Neuron (in vitro differentiated cells): ENCODE data around the gene EIF1.
"Not testable (repeated sequence)": the region's sequence is repeated elsewhere in the genome, so short reads cannot be mapped to it uniquely, and the experiment has no call there.

Source experiments
- H2AFZ ChIP-seq: one replicate; pipeline ENCODE4 v1.6.1; 2013; ENCODE audit warnings: low read depth, mild to moderate bottlenecking, inconsistent platforms, low read length, moderate library complexity
- H3K27me3 ChIP-seq: one replicate; pipeline ENCODE4 v1.6.1; 2013; ENCODE audit warnings: low read length; ENCODE audit not compliant: insufficient read depth
- H3K36me3 ChIP-seq: one replicate; pipeline ENCODE4 v1.6.1; 2013; ENCODE audit warnings: low read length; ENCODE audit not compliant: insufficient read depth
- H3K4me1 ChIP-seq: one replicate; pipeline ENCODE4 v1.6.1; 2013; ENCODE audit warnings: low read length; ENCODE audit not compliant: insufficient read depth
- H3K4me3 ChIP-seq: 2 replicates; pipeline ENCODE4 v1.5.1; 2013; ENCODE audit warnings: mild to moderate bottlenecking, low read length, moderate library complexity
- H3K9me3 ChIP-seq: one replicate; pipeline ENCODE4 v1.6.1; 2013; ENCODE audit warnings: low read length

Gene EIF1

GRCh38 chr17:41678411-41678906 lies 10.2 kb upstream of the EIF1 start:
- H3K27me3 ChIP-seq = no peaks in the 10 kb centered on the region
- no peak overlapping the region for H3K4me3 ChIP-seq
- H3K36me3 ChIP-seq = no peaks in the 10 kb centered on the region
- no peaks in the 10 kb centered on the region for H3K9me3 ChIP-seq
- no peak overlapping the region for H2AFZ ChIP-seq
- H3K4me1 ChIP-seq = peaks cover 4% of the 10 kb centered on the region

GRCh38 chr17:41678907-41679739 lies 9.6 kb upstream of the EIF1 start:
- Histone ChIP-seq H3K9me3 (no peaks in the 10 kb centered on the region), H3K4me3 (no peak overlapping the region), H3K4me1 (peaks cover 10% of the 10 kb centered on the region), H2AFZ (no peak overlapping the region), H3K27me3 (no peaks in the 10 kb centered on the region), H3K36me3 (no peaks in the 10 kb centered on the region)

GRCh38 chr17:41679740-41680425 lies 8.8 kb upstream of the EIF1 start:
- Histone ChIP-seq H3K4me1 (peaks cover 14% of the 10 kb centered on the region), H2AFZ (no peak overlapping the region), H3K27me3 (no peaks in the 10 kb centered on the region), H3K9me3 (no peaks in the 10 kb centered on the region), H3K4me3 (no peak overlapping the region), H3K36me3 (no peaks in the 10 kb centered on the region)

- H3K4me3 ChIP-seq = no peak overlapping the region
- no peak overlapping the region for H2AFZ ChIP-seq
Observed at GRCh38 chr17:41680426-41681040, 8.2 kb upstream of the EIF1 start.

GRCh38 chr17:41681776-41682175 lies 6.9 kb upstream of the EIF1 start:
- Histone ChIP-seq H3K4me3 (no peak overlapping the region), H3K27me3 (no peaks in the 10 kb centered on the region), H3K9me3 (no peaks in the 10 kb centered on the region), H3K4me1 (peaks cover 14% of the 10 kb centered on the region), H2AFZ (no peak overlapping the region), H3K36me3 (no peaks in the 10 kb centered on the region)

More at GRCh38 chr17:41680426-41681040, 8.2 kb upstream of the EIF1 start:
- H3K27me3 ChIP-seq = no peaks in the 10 kb centered on the region
- H3K4me1 ChIP-seq = peaks cover 14% of the 10 kb centered on the region
- H3K36me3 ChIP-seq = no peaks in the 10 kb centered on the region
- no peaks in the 10 kb centered on the region for H3K9me3 ChIP-seq

- peaks cover 14% of the 10 kb centered on the region for H3K4me1 ChIP-seq
- no peak overlapping the region for H2AFZ ChIP-seq
- no peaks in the 10 kb centered on the region for H3K27me3 ChIP-seq
- H3K4me3 ChIP-seq = no peak overlapping the region
- H3K9me3 ChIP-seq = no peaks in the 10 kb centered on the region
- H3K36me3 ChIP-seq = no peaks in the 10 kb centered on the region
Observed at GRCh38 chr17:41682631-41683030, 6.1 kb upstream of the EIF1 start.

- Histone ChIP-seq H3K4me3 (no peak overlapping the region), H3K4me1 (peaks cover 18% of the 10 kb centered on the region), H3K9me3 (no peaks in the 10 kb centered on the region), H3K27me3 (no peaks in the 10 kb centered on the region), H2AFZ (no peak overlapping the region), H3K36me3 (no peaks in the 10 kb centered on the region)
Observed at GRCh38 chr17:41683441-41684007, 5.2 kb upstream of the EIF1 start.

- Histone ChIP-seq H3K4me3 (no peak overlapping the region), H3K27me3 (no peaks in the 10 kb centered on the region), H3K4me1 (peaks cover 18% of the 10 kb centered on the region), H3K36me3 (no peaks in the 10 kb centered on the region), H2AFZ (no peak overlapping the region), H3K9me3 (no peaks in the 10 kb centered on the region)
Observed at GRCh38 chr17:41684035-41684434, 4.7 kb upstream of the EIF1 start.

- not testable (repeated sequence) for H3K9me3 ChIP-seq
- H3K36me3 ChIP-seq = peaks cover 13% of the 10 kb centered on the region
Observed at GRCh38 chr17:41685753-41686152, 2.9 kb upstream of the EIF1 start.

GRCh38 chr17:41686281-41686680 lies 2.4 kb upstream of the EIF1 start:
- H2AFZ ChIP-seq = no peak overlapping the region
- no peaks in the 10 kb centered on the region for H3K27me3 ChIP-seq
- H3K9me3 ChIP-seq = no peaks in the 10 kb centered on the region
- H3K36me3 ChIP-seq = peaks cover 19% of the 10 kb centered on the region
- H3K4me1 ChIP-seq = peaks cover 31% of the 10 kb centered on the region
- H3K4me3 ChIP-seq = no peak overlapping the region

More at GRCh38 chr17:41685753-41686152, 2.9 kb upstream of the EIF1 start:
- H2AFZ ChIP-seq, H3K4me3 ChIP-seq, H3K27me3 ChIP-seq: not testable (repeated sequence)
- peaks cover 27% of the 10 kb centered on the region for H3K4me1 ChIP-seq

- Histone ChIP-seq H3K36me3 (peaks cover 36% of the 10 kb centered on the region), H3K27me3 (no peaks in the 10 kb centered on the region), H2AFZ (peak overlapping the region; percentile 84), H3K9me3 (no peaks in the 10 kb centered on the region), H3K4me1 (peaks cover 31% of the 10 kb centered on the region), H3K4me3 (peak overlapping the region; percentile 72)
Observed at GRCh38 chr17:41687828-41688640, 651 bp upstream of the EIF1 start.

- H3K27me3 ChIP-seq = no peaks in the 10 kb centered on the region
- peak overlapping the region; percentile 78 for H3K4me3 ChIP-seq
- H3K4me1 ChIP-seq = peaks cover 17% of the 10 kb centered on the region
- no peak overlapping the region for H2AFZ ChIP-seq
- H3K9me3 ChIP-seq = no peaks in the 10 kb centered on the region
- H3K36me3 ChIP-seq = peaks cover 44% of the 10 kb centered on the region
Observed at GRCh38 chr17:41689497-41690299, 1.0 kb downstream of the EIF1 start.
